ENCODE results near the gene PKP3. TPM values are rescaled to one million over a fixed set of nuclear protein-coding genes. Genes with fewer than 3 reads are reported as not detected.
A peak's percentile ranks its signal among the peaks of the same experiment; 100 is the strongest.

The PKP3 gene
- total RNA-seq, 1 experiment from 2014 or later: 177 TPM

- Mint-ChIP-seq H3K4me1 (ENCODE audit: insufficient read depth, unreplicated experiment) (peaks cover 21% of the 10 kb centered on the region), H3K27me3 (ENCODE audit: insufficient read depth, unreplicated experiment) (peaks cover 11% of the 10 kb centered on the region), H3K27ac (ENCODE audit: low read depth, unreplicated experiment) (no peak overlapping the region), H3K4me3 (ENCODE audit: unreplicated experiment) (no peak overlapping the region), H3K9me3 (ENCODE audit: unreplicated experiment) (no peaks in the 10 kb centered on the region), H3K36me3 (ENCODE audit: insufficient read depth, unreplicated experiment) (no peaks in the 10 kb centered on the region)
- no peak for TF ChIP-seq CTCF (IDR thresholded peaks at IDR 0.05; ENCODE audit: unreplicated experiment)
- no peak for DNase-seq (ENCODE audit: unreplicated experiment)
- intact Hi-C loops (cut with micrococcal nuclease): no loop called here
- TSS peak; percentile 32 for BruUV-seq (replicated peaks)
- CTCF ChIA-PET: no interaction called here
- POLR2A ChIA-PET: no interaction called here
Measured at GRCh38 chr11:357582-357981, 36.4 kb upstream of the PKP3 start.

GRCh38 chr11:358129-358800 is 35.7 kb upstream of the PKP3 start:
- Mint-ChIP-seq H3K4me3 (ENCODE audit: unreplicated experiment) (no peak overlapping the region), H3K36me3 (ENCODE audit: insufficient read depth, unreplicated experiment) (no peaks in the 10 kb centered on the region), H3K27ac (ENCODE audit: low read depth, unreplicated experiment) (no peak overlapping the region), H3K9me3 (ENCODE audit: unreplicated experiment) (no peaks in the 10 kb centered on the region), H3K27me3 (ENCODE audit: insufficient read depth, unreplicated experiment) (peaks cover 11% of the 10 kb centered on the region), H3K4me1 (ENCODE audit: insufficient read depth, unreplicated experiment) (peaks cover 14% of the 10 kb centered on the region)
- intact Hi-C loops (cut with micrococcal nuclease): no loop called here
- no peak for TF ChIP-seq CTCF (IDR thresholded peaks at IDR 0.05; ENCODE audit: unreplicated experiment)
- ChIA-PET POLR2A (interaction anchor here (0.8 to 1.5 kb wide), 3 partner anchors 132 to 161 kb away, joined by 4 to 6 read pairs (median 4); partner anchors contain the start of genes BET1L and RIC8A), CTCF (no interaction called here)
- DNase-seq (ENCODE audit: unreplicated experiment): no peak
- BruUV-seq (replicated peaks): no TSS peak

- Mint-ChIP-seq H3K4me3 (ENCODE audit: unreplicated experiment) (no peak overlapping the region), H3K27ac (ENCODE audit: low read depth, unreplicated experiment) (no peak overlapping the region), H3K36me3 (ENCODE audit: insufficient read depth, unreplicated experiment) (no peaks in the 10 kb centered on the region), H3K9me3 (ENCODE audit: unreplicated experiment) (no peaks in the 10 kb centered on the region), H3K27me3 (ENCODE audit: insufficient read depth, unreplicated experiment) (peaks cover 11% of the 10 kb centered on the region), H3K4me1 (ENCODE audit: insufficient read depth, unreplicated experiment) (peaks cover 7% of the 10 kb centered on the region)
- intact Hi-C loops (cut with micrococcal nuclease): no loop called here
- DNase-seq (ENCODE audit: unreplicated experiment): peak; percentile 47
- ChIA-PET POLR2A (interaction anchor here (1.1 to 1.5 kb wide), 3 partner anchors 42 to 161 kb away, joined by 3 to 6 read pairs (median 4); partner anchors contain the start of genes BET1L and RIC8A), CTCF (interaction anchor here (0.6 to 6.7 kb wide), 4 partner anchors 54 to 117 kb away, joined by 3 to 68 read pairs (median 4); partner anchors contain the start of gene IFITM2)
- no peak for TF ChIP-seq CTCF (IDR thresholded peaks at IDR 0.05; ENCODE audit: unreplicated experiment)
- BruUV-seq (replicated peaks): no TSS peak
Measured at GRCh38 chr11:359181-359714, 34.8 kb upstream of the PKP3 start.

GRCh38 chr11:360326-361280 is 33.4 kb upstream of the PKP3 start:
- DNase-seq (ENCODE audit: unreplicated experiment): no peak
- no peak overlapping the region for H3K4me3 Mint-ChIP-seq (ENCODE audit: unreplicated experiment)
- ChIA-PET POLR2A (interaction anchor here (1.1 kb wide), 1 partner anchor 43 kb away, joined by 3 read pairs; no protein-coding TSS in a partner anchor), CTCF (interaction anchor here (0.6 to 6.7 kb wide), 4 partner anchors 44 to 446 kb away, joined by 3 to 68 read pairs (median 4); partner anchors contain the start of gene IFITM2)
- peaks cover 11% of the 10 kb centered on the region for H3K27me3 Mint-ChIP-seq (ENCODE audit: insufficient read depth, unreplicated experiment)
- BruUV-seq (replicated peaks): no TSS peak
- no peak overlapping the region for H3K27ac Mint-ChIP-seq (ENCODE audit: low read depth, unreplicated experiment)
- no peaks in the 10 kb centered on the region for H3K36me3 Mint-ChIP-seq (ENCODE audit: insufficient read depth, unreplicated experiment)
- H3K9me3 Mint-ChIP-seq (ENCODE audit: unreplicated experiment): no peaks in the 10 kb centered on the region
- TF ChIP-seq CTCF (IDR thresholded peaks at IDR 0.05; ENCODE audit: unreplicated experiment): no peak
- intact Hi-C loops (cut with micrococcal nuclease): no loop called here
- H3K4me1 Mint-ChIP-seq (ENCODE audit: insufficient read depth, unreplicated experiment): peaks cover 12% of the 10 kb centered on the region
